CD4-positive, CD25-positive, alpha-beta regulatory T cell (primary cell): ENCODE measurements around the gene AACS. TPM values are rescaled to one million over a fixed set of nuclear protein-coding genes. Genes with fewer than 3 reads are reported as not detected.
"Not testable (repeated sequence)": the region's sequence is repeated elsewhere in the genome, so short reads cannot be mapped to it uniquely, and the experiment has no call there.

Source experiments
- ATAC-seq, 2 donors: fragments of 150-1000 bp; cut with Tn5 transposase; one replicate each; pipeline ENCODE4 v1.10.0; 2021; ENCODE audit warnings: low read depth in 2 of 2, moderate number of reproducible peaks in 2 of 2, moderate library complexity in 1 of 2
- DNase-seq, 3 donors: peaks; one replicate each; pipeline versions ENCODE4 v3.0.0 to v3.0.0-alpha.2; 2012 to 2022; ENCODE audit warnings: mixed read lengths in 1 of 3
- H3K27ac ChIP-seq: one replicate; pipeline ENCODE4 v1.7.0; 2013; ENCODE audit warnings: mild to moderate bottlenecking, low read length; ENCODE audit not compliant: insufficient read depth, poor library complexity, severe bottlenecking
- H3K27me3 ChIP-seq: one replicate; pipeline ENCODE4 v1.7.0; 2013; ENCODE audit warnings: low read length; ENCODE audit not compliant: control insufficient read depth, insufficient read depth
- H3K36me3 ChIP-seq: one replicate; pipeline ENCODE4 v1.7.0; 2013; ENCODE audit warnings: mild to moderate bottlenecking, low read length, moderate library complexity; ENCODE audit not compliant: control insufficient read depth, insufficient read depth
- H3K4me1 ChIP-seq: 2 replicates; pipeline ENCODE4 v1.7.0; 2013; ENCODE audit warnings: mild to moderate bottlenecking, low read length; ENCODE audit not compliant: insufficient read depth, control insufficient read depth, poor library complexity, severe bottlenecking
- H3K4me3 ChIP-seq: one replicate; pipeline ENCODE4 v1.7.0; 2013; ENCODE audit warnings: low read depth, mild to moderate bottlenecking, low read length, moderate library complexity
- H3K9me3 ChIP-seq, 2 experiments: 1 replicate in 1 of 2; 2 replicates in 1 of 2; pipeline ENCODE4 v1.7.0; 2013; ENCODE audit warnings: low read length in 2 of 2, mild to moderate bottlenecking in 1 of 2, moderate library complexity in 1 of 2; ENCODE audit not compliant: control insufficient read depth in 2 of 2
- H3K27ac Mint-ChIP-seq, 3 donors: one replicate each; pipeline ENCODE4 v1.8.0; 2020 to 2022; ENCODE audit warnings: mild to moderate bottlenecking in 3 of 3, mixed read lengths in 3 of 3, moderate library complexity in 2 of 3
- H3K27me3 Mint-ChIP-seq: one replicate; pipeline ENCODE4 v1.8.0; 2022; ENCODE audit warnings: mild to moderate bottlenecking, mixed read lengths
- H3K36me3 Mint-ChIP-seq: one replicate; pipeline ENCODE4 v1.8.0; 2020; ENCODE audit warnings: mixed read lengths
- H3K4me1 Mint-ChIP-seq, 4 donors: one replicate each; pipeline ENCODE4 v1.8.0; 2020 to 2022; ENCODE audit warnings: mixed read lengths in 4 of 4, mild to moderate bottlenecking in 1 of 4
- H3K4me3 Mint-ChIP-seq, 4 donors: one replicate each; pipeline ENCODE4 v1.8.0; 2020 to 2022; ENCODE audit warnings: mild to moderate bottlenecking in 4 of 4, mixed read lengths in 4 of 4, moderate library complexity in 3 of 4
- H3K9me3 Mint-ChIP-seq, 7 donors: one replicate each; pipeline ENCODE4 v1.8.0; 2020 to 2022; ENCODE audit warnings: mixed read lengths in 7 of 7, mild to moderate bottlenecking in 3 of 7, moderate library complexity in 2 of 7
- polyA plus RNA-seq, 4 donors: library from polyadenylated mRNA; unstranded; fragments of 300-500 nt; fragmentation: Illumina TruSeq; gene quantifications; one replicate each; pipeline ENCODE4 v1.2.3, GENCODE V29; 2021
- total RNA-seq: library from RNA; stranded (reverse); gene quantifications from one replicate; pipeline ENCODE4 v1.2.3, GENCODE V29; 2022

Gene AACS
- total and polyA plus RNA-seq, 5 donors from 2014 or later: 5.4 to 8.8 (median 7.8) TPM

DNA sequence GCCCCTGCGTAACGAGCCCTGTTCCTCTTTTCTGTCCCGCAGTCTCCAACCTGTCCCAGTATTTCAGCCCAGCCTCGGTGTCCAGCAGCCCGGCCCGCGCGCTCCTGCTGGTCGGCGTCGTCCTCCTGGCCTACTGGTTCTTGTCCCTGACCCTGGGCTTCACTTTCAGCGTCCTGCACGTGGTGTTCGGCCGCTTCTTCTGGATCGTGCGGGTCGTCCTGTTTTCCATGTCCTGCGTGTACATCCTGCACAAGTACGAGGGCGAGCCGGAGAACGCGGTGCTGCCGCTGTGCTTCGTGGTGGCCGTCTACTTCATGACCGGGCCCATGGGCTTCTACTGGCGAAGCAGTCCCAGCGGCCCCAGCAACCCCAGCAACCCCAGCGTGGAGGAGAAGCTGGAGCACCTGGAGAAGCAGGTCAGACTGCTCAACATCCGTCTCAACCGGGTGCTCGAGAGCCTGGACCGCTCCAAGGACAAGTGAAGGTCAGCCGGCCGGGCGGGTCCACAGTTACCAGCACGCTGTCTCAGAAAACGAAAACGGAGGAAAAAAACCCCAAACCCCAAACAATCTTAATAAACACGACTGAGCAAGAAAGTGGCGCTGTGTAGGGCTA lies 40.2 kb upstream of the AACS start:
- Mint-ChIP-seq H3K36me3 (peaks cover 35% of the 10 kb centered on the region), H3K4me1 (no peaks in the 10 kb centered on the region), H3K9me3 (no peaks in the 10 kb centered on the region), H3K4me3 (no peak overlapping the region), H3K27me3 (no peaks in the 10 kb centered on the region), H3K27ac (no peak overlapping the region)
- Histone ChIP-seq H3K4me3 (no peak overlapping the region), H3K36me3 (no peaks in the 10 kb centered on the region), H3K27ac (no peak overlapping the region), H3K27me3 (no peaks in the 10 kb centered on the region), H3K4me1 (no peaks in the 10 kb centered on the region), H3K9me3 (no peaks in the 10 kb centered on the region)
- DNase-seq (no peak), ATAC-seq (no peak)

GRCh38 chr12:125025606-125026235 lies 39.5 kb upstream of the AACS start:
- H3K27ac ChIP-seq: no peak overlapping the region
- no peaks in the 10 kb centered on the region for H3K9me3 ChIP-seq
- Mint-ChIP-seq H3K4me1 (no peaks in the 10 kb centered on the region), H3K36me3 (peaks cover 35% of the 10 kb centered on the region), H3K9me3 (no peaks in the 10 kb centered on the region), H3K27ac (peak overlapping the region in 1 of 3 donors; percentile 20), H3K27me3 (no peaks in the 10 kb centered on the region), H3K4me3 (no peak overlapping the region)
- no peak overlapping the region for H3K4me3 ChIP-seq
- ATAC-seq: no peak
- H3K4me1 ChIP-seq: no peaks in the 10 kb centered on the region
- DNase-seq: no peak
- H3K27me3 ChIP-seq: no peaks in the 10 kb centered on the region
- no peaks in the 10 kb centered on the region for H3K36me3 ChIP-seq

DNA sequence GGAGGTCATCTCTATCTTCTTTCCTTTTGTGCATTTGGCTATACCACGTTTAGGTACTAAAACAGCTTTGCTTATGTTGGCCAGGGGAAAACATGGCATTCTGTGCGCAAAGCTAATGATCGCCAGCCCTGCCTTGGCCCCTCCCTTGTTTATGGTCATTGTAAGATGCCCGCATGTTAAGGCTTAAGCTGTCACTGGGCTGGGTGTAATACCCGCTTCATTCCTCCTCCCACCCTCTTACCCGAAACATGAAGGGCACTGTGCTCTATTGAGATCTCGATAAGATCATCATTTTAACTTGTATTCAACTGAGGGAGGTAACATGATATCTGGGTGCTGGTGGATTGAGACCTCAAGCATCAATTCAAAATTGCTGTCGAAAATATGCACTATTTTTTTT lies 37.1 kb upstream of the AACS start:
- Mint-ChIP-seq H3K4me1 (no peaks in the 10 kb centered on the region), H3K36me3 (peaks cover 25% of the 10 kb centered on the region), H3K27me3 (no peaks in the 10 kb centered on the region), H3K27ac (peak overlapping the region in 1 of 3 donors; percentile 46), H3K9me3 (no peaks in the 10 kb centered on the region), H3K4me3 (no peak overlapping the region)
- DNase-seq: no peak
- no peaks in the 10 kb centered on the region for H3K36me3 ChIP-seq
- H3K4me1 ChIP-seq: no peaks in the 10 kb centered on the region
- no peak overlapping the region for H3K4me3 ChIP-seq
- no peak for ATAC-seq
- no peaks in the 10 kb centered on the region for H3K9me3 ChIP-seq
- H3K27me3 ChIP-seq: no peaks in the 10 kb centered on the region
- no peak overlapping the region for H3K27ac ChIP-seq

DNA sequence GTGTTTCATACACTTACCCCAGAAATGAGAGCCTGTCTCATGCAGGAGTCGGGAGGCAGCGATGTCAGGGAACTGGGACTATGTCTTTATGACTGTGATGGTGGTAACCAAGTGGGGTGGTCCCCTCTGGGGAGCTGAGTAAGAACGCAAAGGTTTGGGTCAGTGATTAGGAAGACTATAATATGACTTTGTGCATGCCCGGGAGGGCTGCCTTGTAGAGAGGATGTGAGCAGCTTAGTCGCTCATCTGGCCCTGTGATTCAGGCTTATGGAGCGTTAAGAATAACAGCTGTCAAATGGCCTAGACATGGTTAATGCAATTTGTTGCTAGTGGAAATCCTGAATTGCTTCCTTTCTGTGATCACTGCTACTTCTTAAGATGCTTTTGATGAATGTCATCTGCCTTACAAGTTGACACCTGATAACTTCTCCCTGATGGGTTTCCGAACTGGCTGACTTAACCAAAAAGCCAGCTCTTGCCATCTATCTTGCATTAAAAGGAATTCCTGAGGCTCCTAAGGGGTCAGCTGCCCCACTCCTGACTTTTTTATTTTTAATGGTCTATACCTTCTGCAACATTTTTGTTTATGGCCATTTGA lies 35.4 kb upstream of the AACS start:
- ATAC-seq (no peak), DNase-seq (no peak)
- Mint-ChIP-seq H3K36me3 (peaks cover 17% of the 10 kb centered on the region), H3K4me3 (no peak overlapping the region), H3K4me1 (no peaks in the 10 kb centered on the region), H3K27me3 (no peaks in the 10 kb centered on the region), H3K27ac (peak overlapping the region in 2 of 3 donors; percentile 42 to 47), H3K9me3 (peaks cover 0 to 2% (median 0%) of the 10 kb centered on the region in 7 donors)
- no peaks in the 10 kb centered on the region for H3K36me3 ChIP-seq
- no peaks in the 10 kb centered on the region for H3K4me1 ChIP-seq
- H3K27me3 ChIP-seq: no peaks in the 10 kb centered on the region
- H3K9me3 ChIP-seq: peaks cover 0 to 2% of the 10 kb centered on the region in 2 experiments
- H3K27ac ChIP-seq: no peak overlapping the region
- no peak overlapping the region for H3K4me3 ChIP-seq

DNA sequence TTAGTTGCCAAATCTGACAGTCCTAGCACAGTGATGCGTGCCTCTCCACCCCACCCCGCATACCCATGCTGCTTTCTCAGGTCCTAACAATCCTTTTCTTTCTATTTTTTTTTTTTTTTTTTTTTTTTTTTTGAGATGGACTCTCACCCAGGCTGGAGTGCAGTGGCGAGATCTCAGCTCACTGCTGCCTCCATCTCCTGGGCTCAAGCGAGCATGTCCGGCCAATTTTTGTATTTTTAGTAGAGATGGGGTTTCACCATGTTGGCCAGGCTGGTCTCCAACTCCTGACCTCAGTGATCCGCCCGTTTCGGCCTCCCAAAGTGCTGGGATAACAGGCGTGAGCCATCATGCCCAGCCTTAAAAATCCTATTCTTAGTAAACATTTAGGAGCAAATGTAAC lies 33.8 kb upstream of the AACS start:
- H3K9me3 Mint-ChIP-seq, H3K36me3 Mint-ChIP-seq, H3K36me3 ChIP-seq, H3K27ac Mint-ChIP-seq, H3K27me3 ChIP-seq, H3K4me3 Mint-ChIP-seq, H3K27me3 Mint-ChIP-seq, DNase-seq, H3K27ac ChIP-seq, H3K9me3 ChIP-seq, ATAC-seq, H3K4me1 Mint-ChIP-seq, H3K4me3 ChIP-seq, H3K4me1 ChIP-seq: not testable (repeated sequence)

DNA sequence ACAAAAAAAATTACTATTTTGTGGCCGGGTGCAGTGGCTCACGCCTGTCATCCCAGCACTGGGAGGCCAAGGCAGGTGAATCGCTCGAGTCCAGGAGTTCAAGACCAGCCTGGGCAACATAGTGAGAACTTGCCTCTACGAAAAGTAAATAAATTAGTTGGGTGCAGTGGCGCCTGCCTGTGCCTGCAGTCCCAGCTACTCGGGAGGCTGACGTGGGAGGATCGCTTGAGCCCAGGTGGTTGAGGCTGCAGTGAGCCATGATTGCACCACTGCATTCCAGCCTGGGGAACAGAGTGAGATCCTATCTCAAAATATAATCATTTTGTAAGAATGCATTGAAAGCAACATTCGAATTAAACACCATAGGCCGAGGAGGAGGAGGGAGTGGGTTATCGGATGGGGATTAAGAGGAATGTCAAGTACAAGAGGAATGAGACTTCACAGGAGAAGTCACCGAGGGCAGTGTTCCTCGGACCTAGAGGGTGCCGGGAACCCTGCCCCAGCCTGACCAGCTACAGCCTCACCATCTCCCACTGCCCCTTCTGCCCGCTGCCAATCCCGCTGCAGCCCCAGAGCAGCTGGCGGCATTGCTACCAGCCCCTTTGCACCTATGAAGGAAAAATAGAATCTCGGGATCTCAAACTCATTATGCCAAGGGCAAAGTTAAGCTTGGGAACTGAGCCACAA lies 32.6 kb upstream of the AACS start:
- Histone ChIP-seq H3K27ac (no peak overlapping the region), H3K9me3 (peaks cover 0 to 6% of the 10 kb centered on the region in 2 experiments), H3K4me1 (no peaks in the 10 kb centered on the region), H3K4me3 (no peak overlapping the region), H3K36me3 (no peaks in the 10 kb centered on the region), H3K27me3 (no peaks in the 10 kb centered on the region)
- ATAC-seq (no peak), DNase-seq (no peak)
- no peak overlapping the region for H3K27ac Mint-ChIP-seq
- peaks cover 5% of the 10 kb centered on the region for H3K36me3 Mint-ChIP-seq
- no peaks in the 10 kb centered on the region for H3K4me1 Mint-ChIP-seq
- H3K27me3 Mint-ChIP-seq: no peaks in the 10 kb centered on the region
- H3K4me3 Mint-ChIP-seq: no peak overlapping the region
- peaks cover 0 to 4% (median 0%) of the 10 kb centered on the region in 7 donors for H3K9me3 Mint-ChIP-seq

DNA sequence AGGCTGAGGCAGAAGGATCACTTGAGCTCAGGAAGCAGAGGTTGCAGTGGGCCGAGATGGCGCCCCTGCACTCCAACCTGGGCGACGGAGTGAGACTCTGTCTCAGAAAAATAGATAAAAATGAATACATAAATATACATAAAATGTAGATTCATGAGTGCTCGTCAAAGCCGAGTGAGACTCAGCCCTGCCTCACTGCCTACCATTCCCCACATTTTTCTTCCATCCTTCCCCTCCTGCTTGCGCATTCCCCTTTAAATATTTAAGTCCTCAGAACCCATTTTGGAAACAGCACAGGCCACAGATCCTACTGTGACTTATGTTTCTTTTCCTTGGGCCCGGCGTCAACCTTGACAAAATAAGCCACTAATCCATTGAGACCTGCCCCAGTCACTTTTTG lies 31.9 kb upstream of the AACS start:
- Mint-ChIP-seq H3K9me3 (peaks cover 0 to 4% (median 0%) of the 10 kb centered on the region in 7 donors), H3K36me3 (peaks cover 2% of the 10 kb centered on the region)
- no peak for ATAC-seq

More for the DNA sequence above, 31.9 kb upstream of the AACS start:
- H3K27me3 ChIP-seq: no peaks in the 10 kb centered on the region
- no peaks in the 10 kb centered on the region for H3K4me1 ChIP-seq
- H3K4me3 Mint-ChIP-seq: no peak overlapping the region
- H3K27ac ChIP-seq: no peak overlapping the region
- H3K4me1 Mint-ChIP-seq: no peaks in the 10 kb centered on the region
- no peaks in the 10 kb centered on the region for H3K27me3 Mint-ChIP-seq
- peaks cover 0 to 6% of the 10 kb centered on the region in 2 experiments for H3K9me3 ChIP-seq
- no peak for DNase-seq
- H3K27ac Mint-ChIP-seq: peak overlapping the region in 2 of 3 donors; percentile 14 to 47
- H3K36me3 ChIP-seq: no peaks in the 10 kb centered on the region
- no peak overlapping the region for H3K4me3 ChIP-seq
